ENCODE data around the gene C19orf12. TPM values are rescaled to one million over a fixed set of nuclear protein-coding genes. Genes with fewer than 3 reads are reported as not detected.
A peak's percentile ranks its signal among the peaks of the same experiment; 100 is the strongest.

C19orf12 gene
- total and polyA plus RNA-seq, 2 of the 13 experiments (the other 11 are each of a cell fraction or from before 2014, with no cell fraction given) = 17.7 to 34.4 TPM

GRCh38 chr19:29665826-29666577 lies 49.1 kb downstream of the C19orf12 start (continued):
- TF ChIP-seq ZXDC (CRISPR knock-in tag; IDR thresholded peaks at IDR 0.05) (no peak), ZNF44 (CRISPR knock-in tag; IDR thresholded peaks at IDR 0.05) (no peak), ZNF512B (CRISPR knock-in tag; IDR thresholded peaks at IDR 0.05; ENCODE audit: borderline replicate concordance) (peak; percentile 68; the same call in 1 of the 2 replicates), ZIK1 (CRISPR knock-in tag; IDR thresholded peaks at IDR 0.05; ENCODE audit: borderline replicate concordance, low read depth) (0 out of 2 replicates have a peak, but pooled peaks have one; percentile 4), NONO (IDR thresholded peaks at IDR 0.05) (no peak), NONO (CRISPR knock-in tag; conservative IDR thresholded peaks at IDR 0.05) (0 out of 2 replicates have a peak, but pooled peaks have one; percentile 10), ZNF800 (CRISPR knock-in tag; IDR thresholded peaks at IDR 0.05) (no peak), LBX2 (CRISPR knock-in tag; IDR thresholded peaks at IDR 0.05; ENCODE audit: borderline replicate concordance) (0 out of 2 replicates have a peak, but pooled peaks have one; percentile 33), ZNF777 (CRISPR knock-in tag; IDR thresholded peaks at IDR 0.05) (0 out of 2 replicates have a peak, but pooled peaks have one; percentile 13), MXD4 (CRISPR knock-in tag; IDR thresholded peaks at IDR 0.05) (0 out of 2 replicates have a peak, but pooled peaks have one; percentile 6), MXD1 (CRISPR knock-in tag; IDR thresholded peaks at IDR 0.05) (peak; percentile 18; the same call in 1 of the 2 replicates), PCBP2 (optimal IDR thresholded peaks at IDR 0.05; ENCODE audit: low read depth, low read length, poor library complexity, severe bottlenecking) (no peak), ZNF687 (CRISPR knock-in tag; IDR thresholded peaks at IDR 0.05) (peak; percentile 61), ZNF891 (CRISPR knock-in tag; IDR thresholded peaks at IDR 0.05) (0 out of 2 replicates have a peak, but pooled peaks have one; percentile 28)
